PC-9 (cell line): ENCODE data around the gene WDR7. TPM values are rescaled to one million over a fixed set of nuclear protein-coding genes. Genes with fewer than 3 reads are reported as not detected.

Experiments
- BruUV-seq: library from RNA; stranded (reverse); fragments of 400-500 nt; replicated peaks from 2 replicates; lab custom pipeline; 2021; lab: Mats Ljungman, UMichigan
- CTCF ChIA-PET: fragments of 300-600 bp; sonication (Branson Sonifier 250); formaldehyde crosslinking; loops from one replicate; lab custom pipeline; 2022; ENCODE audit warnings: antibody characterized with exemption; lab: Charles Lee
- POLR2A ChIA-PET: fragments of 300-600 bp; sonication (Branson Sonifier 250); formaldehyde crosslinking; loops from one replicate; lab custom pipeline; 2022; ENCODE audit warnings: antibody characterized with exemption; ENCODE audit not compliant: unreplicated experiment; lab: Charles Lee
- DNase-seq, 2 experiments: peaks; one replicate each; pipeline versions ENCODE4 v3.0.0 to v3.0.0-alpha.2; 2015 to 2022; ENCODE audit warnings: mixed read lengths in 1 of 2
- H2AFZ ChIP-seq: fragments of 200-600 bp; sonication (generic); 2 replicates; pipeline ENCODE4 v1.8.1; 2017; ENCODE audit warnings: antibody characterized with exemption
- H3F3A ChIP-seq: fragments of 200-600 bp; sonication (generic); 2 replicates; pipeline ENCODE4 v1.8.1; 2017; ENCODE audit warnings: antibody characterized with exemption, mild to moderate bottlenecking, low read depth; ENCODE audit not compliant: insufficient read depth
- H3K27ac ChIP-seq: fragments of 200-600 bp; sonication (generic); 2 replicates; pipeline ENCODE4 v1.6.1; 2016; ENCODE audit warnings: mixed run types
- H3K27me3 ChIP-seq: fragments of 200-600 bp; sonication (generic); 2 replicates; pipeline ENCODE4 v1.6.1; 2016; ENCODE audit warnings: low read depth, mixed run types; ENCODE audit not compliant: insufficient read depth
- H3K36me3 ChIP-seq: fragments of 200-600 bp; sonication (generic); 2 replicates; pipeline ENCODE4 v1.6.1; 2016; ENCODE audit warnings: low read depth, mixed run types
- H3K4me1 ChIP-seq: fragments of 200-600 bp; sonication (generic); replicated peaks from 2 replicates; pipeline ENCODE4 v1.6.1; 2016; ENCODE audit warnings: mixed run types; ENCODE audit not compliant: insufficient read depth
- H3K4me2 ChIP-seq: fragments of 200-600 bp; sonication (generic); 2 replicates; pipeline ENCODE4 v1.6.1; 2017; ENCODE audit warnings: mixed run types
- H3K4me3 ChIP-seq: fragments of 200-600 bp; sonication (generic); 2 replicates; pipeline ENCODE4 v1.6.1; 2016; ENCODE audit warnings: mixed run types
- H3K79me2 ChIP-seq: fragments of 200-600 bp; sonication (generic); 2 replicates; pipeline ENCODE4 v1.6.1; 2017; ENCODE audit warnings: low read depth, mixed run types
- H3K9me2 ChIP-seq: fragments of 200-600 bp; sonication (generic); 2 replicates; pipeline ENCODE4 v1.8.1; 2017; ENCODE audit warnings: mild to moderate bottlenecking; ENCODE audit not compliant: insufficient read depth
- H3K9me3 ChIP-seq: fragments of 200-600 bp; sonication (generic); 2 replicates; pipeline ENCODE4 v1.8.1; 2016; ENCODE audit warnings: low read depth; ENCODE audit not compliant: insufficient read depth
- H4K20me1 ChIP-seq: fragments of 200-600 bp; sonication (generic); 2 replicates; pipeline ENCODE4 v1.8.1; 2017; ENCODE audit not compliant: insufficient read depth
- CTCF ChIP-seq: fragments of 200-600 bp; sonication (generic); conservative IDR thresholded peaks from 2 replicates; pipeline ENCODE4 v1.6.1; 2017; ENCODE audit warnings: mixed run types, antibody characterized with exemption, mild to moderate bottlenecking, moderate library complexity
- EZH2 ChIP-seq: fragments of 200-600 bp; sonication (generic); IDR thresholded peaks from 2 replicates; pipeline ENCODE4 v1.8.0; 2017; ENCODE audit warnings: antibody characterized with exemption, low read depth
- intact Hi-C: fragments of 100-400 bp; cut with micrococcal nuclease; formaldehyde crosslinking; loops from one replicate; pipeline ENCODE4 v1.10.0; 2022; ENCODE audit not compliant: unreplicated experiment
- total RNA-seq: library from RNA; stranded (reverse); gene quantifications from 2 replicates; pipeline ENCODE4 v1.2.3, GENCODE V29; 2021

Gene WDR7
- total RNA-seq, 1 experiment from 2014 or later = 7.7 TPM

GRCh38 chr18:56672391-56672790 lies 21.2 kb downstream of the WDR7 start:
- Histone ChIP-seq H3F3A (no peaks in the 10 kb centered on the region), H3K79me2 (no peaks in the 10 kb centered on the region), H3K4me1 (no peaks in the 10 kb centered on the region), H4K20me1 (no peaks in the 10 kb centered on the region), H3K27me3 (no peaks in the 10 kb centered on the region), H3K9me2 (no peaks in the 10 kb centered on the region), H3K4me3 (no peak overlapping the region), H3K4me2 (no peak overlapping the region), H3K27ac (no peak overlapping the region), H2AFZ (no peak overlapping the region), H3K36me3 (no peaks in the 10 kb centered on the region), H3K9me3 (no peaks in the 10 kb centered on the region)
- TF ChIP-seq EZH2 = no peak
- no peak for TF ChIP-seq CTCF
- ChIA-PET POLR2A (no interaction called here), CTCF (no interaction called here)
- no peak for DNase-seq
- BruUV-seq = no TSS peak
- intact Hi-C loops = no loop called here

- no peak for TF ChIP-seq CTCF
- no peak for TF ChIP-seq EZH2
- Histone ChIP-seq H3K9me2 (no peaks in the 10 kb centered on the region), H4K20me1 (no peaks in the 10 kb centered on the region), H3F3A (no peaks in the 10 kb centered on the region), H2AFZ (no peak overlapping the region), H3K27ac (no peak overlapping the region), H3K4me2 (no peak overlapping the region), H3K27me3 (no peaks in the 10 kb centered on the region), H3K4me3 (no peak overlapping the region), H3K36me3 (no peaks in the 10 kb centered on the region), H3K9me3 (no peaks in the 10 kb centered on the region), H3K4me1 (no peaks in the 10 kb centered on the region), H3K79me2 (no peaks in the 10 kb centered on the region)
- intact Hi-C loops = no loop called here
- ChIA-PET POLR2A (no interaction called here), CTCF (no interaction called here)
- BruUV-seq = no TSS peak
- no peak for DNase-seq
Observed at GRCh38 chr18:56672981-56673380, 21.8 kb downstream of the WDR7 start.

- Histone ChIP-seq H3K4me3 (no peak overlapping the region), H3K9me3 (no peaks in the 10 kb centered on the region), H3K36me3 (no peaks in the 10 kb centered on the region), H3K9me2 (no peaks in the 10 kb centered on the region), H2AFZ (no peak overlapping the region), H3K27me3 (no peaks in the 10 kb centered on the region), H3K4me1 (no peaks in the 10 kb centered on the region), H3F3A (no peaks in the 10 kb centered on the region), H3K4me2 (no peak overlapping the region), H3K79me2 (no peaks in the 10 kb centered on the region), H3K27ac (no peak overlapping the region), H4K20me1 (no peaks in the 10 kb centered on the region)
- BruUV-seq = no TSS peak
- intact Hi-C loops = no loop called here
- DNase-seq = no peak
- ChIA-PET CTCF (no interaction called here), POLR2A (no interaction called here)
- TF ChIP-seq EZH2 (no peak), CTCF (no peak)
Observed at GRCh38 chr18:56676639-56677038, 25.5 kb downstream of the WDR7 start.
